HG03432 (cell line): ENCODE measurements around the gene GOLGA2.
"Not testable (repeated sequence)": the region's sequence is repeated elsewhere in the genome, so short reads cannot be mapped to it uniquely, and the experiment has no call there.

Source experiments
- ATAC-seq: cut with Tn5 transposase; IDR thresholded peaks from one replicate; pipeline ENCODE4 v1.9.1; 2021; ENCODE audit warnings: mild to moderate bottlenecking, moderate library complexity; ENCODE audit not compliant: unreplicated experiment

GOLGA2 gene

GRCh38 chr9:128296340-128297220 lies 20.8 kb upstream of the GOLGA2 start:
- no peak for ATAC-seq

- no peak for ATAC-seq
Observed at GRCh38 chr9:128294142-128294541, 18.3 kb upstream of the GOLGA2 start.

GRCh38 chr9:128293091-128293490 lies 17.3 kb upstream of the GOLGA2 start:
- ATAC-seq, result no peak

- ATAC-seq, result no peak
Observed at GRCh38 chr9:128292009-128292408, 16.2 kb upstream of the GOLGA2 start.

DNA sequence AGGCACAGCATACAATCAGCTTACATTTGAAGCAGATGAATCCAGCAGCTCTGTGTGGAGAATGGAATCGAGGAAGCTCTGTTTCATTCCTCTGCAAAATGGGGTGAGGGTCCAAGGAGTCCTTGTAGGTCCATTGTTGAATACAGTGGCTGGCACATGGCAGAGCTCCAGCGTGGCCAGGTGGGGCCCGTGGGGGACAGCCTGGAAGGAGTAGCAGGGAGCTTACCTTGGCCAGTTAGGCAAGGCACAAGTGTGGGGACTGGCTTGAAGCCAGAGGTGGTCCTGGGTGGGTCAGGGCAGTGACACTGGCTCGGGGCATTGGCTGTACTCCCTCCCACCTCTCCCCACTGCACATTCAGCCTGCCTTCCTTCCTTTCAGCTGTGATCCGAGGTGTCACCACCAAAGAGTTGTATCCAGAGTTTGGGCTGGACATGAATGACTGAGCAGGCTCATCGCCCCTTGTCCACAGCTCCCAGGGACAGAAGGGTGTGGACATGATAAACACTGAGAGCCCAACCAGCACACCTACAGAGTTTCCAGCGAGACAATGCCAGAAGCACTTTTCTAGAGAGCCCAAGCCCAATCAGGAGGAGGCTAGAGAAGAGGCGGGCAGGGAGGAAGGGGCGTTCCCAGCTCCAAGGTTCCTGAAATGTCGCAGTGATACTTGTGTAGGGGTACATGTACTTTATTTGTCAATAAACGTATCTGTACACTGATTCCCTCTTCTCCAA lies 12.6 kb upstream of the GOLGA2 start:
- no peak for ATAC-seq

- no peak for ATAC-seq
Observed at GRCh38 chr9:128286440-128286839, 10.6 kb upstream of the GOLGA2 start.

DNA sequence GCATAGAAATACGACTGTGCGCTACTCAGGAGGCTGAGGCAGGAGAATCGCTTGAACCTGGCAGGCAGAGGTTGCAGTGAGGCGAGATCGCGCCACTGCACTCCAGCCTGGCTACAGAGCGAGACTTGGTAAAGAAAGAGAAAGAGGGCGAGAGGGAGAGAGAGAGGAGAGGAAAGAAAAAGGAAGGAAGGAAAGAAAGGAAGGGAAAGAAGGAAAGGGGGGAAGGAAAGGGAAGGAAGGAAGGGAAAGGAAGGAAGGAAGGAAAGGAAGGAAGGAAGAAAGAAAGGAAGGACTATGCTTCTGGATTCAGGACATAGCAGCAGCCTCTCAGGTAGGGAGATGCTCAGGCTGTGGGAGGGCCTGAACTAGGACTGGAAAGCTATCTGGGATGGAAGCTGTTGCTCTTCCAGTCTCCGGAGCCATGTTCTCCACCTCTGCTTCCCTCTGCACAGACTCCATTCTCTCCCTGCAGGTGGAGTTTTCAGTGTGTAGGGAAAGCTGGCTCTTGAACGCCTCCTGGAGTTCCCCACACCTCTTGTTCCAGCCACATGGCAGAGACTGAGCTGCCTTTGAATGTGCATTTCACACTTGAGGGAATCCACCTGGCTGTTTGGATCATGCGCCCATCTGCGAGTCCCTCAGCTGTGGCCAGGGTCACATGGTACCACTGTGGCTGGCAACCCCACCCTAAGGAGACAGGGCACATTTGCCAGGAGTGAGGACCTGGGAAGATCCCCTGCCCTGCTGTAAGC lies 9.4 kb upstream of the GOLGA2 start:
- no peak for ATAC-seq

GRCh38 chr9:128282500-128282899 lies 6.7 kb upstream of the GOLGA2 start:
- no peak for ATAC-seq

DNA sequence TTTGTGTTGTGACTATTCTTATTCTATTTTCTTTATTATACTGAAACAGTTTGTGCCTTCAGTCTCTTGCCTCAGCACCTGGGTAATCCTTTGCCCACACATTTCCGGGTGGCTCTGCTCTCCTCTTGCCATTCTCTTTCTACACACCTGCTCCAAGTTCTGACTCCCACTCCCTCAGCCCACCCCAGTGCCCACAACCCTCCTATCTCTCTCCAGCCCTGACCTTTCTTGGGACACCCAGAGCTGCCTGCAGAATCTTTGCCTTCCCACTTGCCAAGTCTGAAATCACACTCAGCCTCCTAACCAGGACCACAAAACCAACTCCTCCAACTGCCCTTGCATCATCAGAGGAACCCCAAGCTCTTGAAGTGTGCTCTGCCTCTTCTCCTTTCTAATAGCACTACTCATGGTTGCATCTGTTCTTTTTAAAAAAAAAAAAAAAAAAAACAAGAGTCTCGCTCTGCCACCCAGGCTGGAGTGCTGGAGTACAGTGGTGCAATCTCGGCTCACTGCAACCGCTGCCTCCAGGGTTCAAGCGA lies 4.3 kb upstream of the GOLGA2 start:
- ATAC-seq, result no peak

DNA sequence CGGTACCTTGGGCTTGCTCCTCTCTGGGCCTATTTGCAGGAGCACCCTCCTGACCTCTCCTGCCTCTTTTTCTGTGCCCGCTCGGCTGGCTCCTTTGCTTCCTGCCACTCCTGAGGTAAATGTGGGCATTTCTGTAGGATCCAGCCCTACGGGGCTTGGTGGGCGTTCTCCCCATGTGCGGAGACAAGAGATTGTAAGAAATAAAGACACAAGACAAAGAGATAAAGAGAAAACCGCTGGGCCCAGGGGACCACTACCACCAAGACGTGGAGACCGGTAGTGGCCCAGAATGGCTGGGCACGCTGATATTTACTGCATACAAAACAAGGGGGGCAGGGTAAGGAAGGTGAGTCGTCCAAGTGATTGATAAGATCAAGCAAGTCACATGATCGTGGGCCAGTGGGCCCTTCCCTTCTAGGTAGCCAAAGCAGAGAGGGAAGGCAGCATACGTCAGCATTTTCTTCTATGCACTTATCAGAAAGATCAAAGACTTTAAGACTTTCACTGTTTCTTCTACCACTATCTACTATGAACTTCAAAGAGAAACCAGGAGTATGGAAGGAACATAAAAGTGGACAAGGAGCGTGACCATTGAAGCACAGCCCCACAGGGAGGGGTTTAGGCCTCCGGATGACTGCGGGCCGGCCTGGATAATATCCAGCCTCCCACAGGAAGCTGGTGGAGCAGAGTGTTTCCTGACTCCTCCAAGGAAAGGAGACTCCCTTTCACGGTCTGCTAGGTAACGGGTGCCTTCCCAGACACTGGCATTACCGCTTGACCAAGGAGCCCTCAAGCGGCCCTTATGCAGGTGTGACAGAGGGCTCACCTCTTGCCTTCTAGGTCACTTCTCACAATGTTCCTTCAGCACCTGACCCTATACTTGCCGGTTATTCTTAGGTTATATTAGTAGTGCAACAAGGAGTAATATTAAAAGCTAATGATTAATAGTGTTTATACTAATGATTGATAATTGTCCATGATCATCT lies 3.6 kb upstream of the GOLGA2 start:
- ATAC-seq, result not testable (repeated sequence)

DNA sequence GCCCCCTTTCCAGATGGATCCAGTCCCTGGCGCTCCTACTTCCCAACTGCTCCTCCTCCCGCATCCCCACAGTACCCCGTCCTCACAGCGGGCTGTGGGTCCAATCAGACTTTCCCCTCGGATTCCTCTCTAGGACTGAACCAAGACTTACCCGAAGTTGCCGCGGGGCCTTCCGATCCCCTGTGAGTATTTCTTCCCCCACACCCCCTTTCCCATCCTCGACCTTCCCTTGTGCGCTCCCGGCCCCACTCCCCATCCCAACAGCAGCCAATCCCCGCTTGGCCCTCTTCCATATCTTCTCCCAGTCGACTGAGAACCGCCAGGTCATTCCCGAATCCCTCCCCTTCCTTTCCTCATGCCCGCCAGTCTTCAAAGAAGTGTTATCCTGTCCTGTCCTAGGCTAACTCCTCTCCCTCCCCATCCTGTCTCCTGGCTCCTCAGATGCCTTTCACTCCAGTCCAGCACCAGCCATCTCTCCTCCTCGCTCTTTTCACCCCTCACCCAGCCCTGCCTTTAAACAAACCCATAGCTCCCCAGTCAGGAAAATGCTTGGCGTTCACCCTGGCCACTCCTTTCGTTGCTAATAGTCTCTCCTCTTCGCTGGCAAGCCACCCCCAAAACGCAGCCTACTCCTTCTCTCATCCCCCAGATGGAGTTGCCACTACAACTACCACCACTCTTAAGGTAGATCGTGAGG lies 915 bp upstream of the GOLGA2 start:
- ATAC-seq, result no peak

- ATAC-seq, result peak; percentile 96
Observed at GRCh38 chr9:128276008-128276573, 284 bp upstream of the GOLGA2 start, which contains the start of gene SWI5. TSS of gene SWI5 (plus strand) at chr9:128276276.

DNA sequence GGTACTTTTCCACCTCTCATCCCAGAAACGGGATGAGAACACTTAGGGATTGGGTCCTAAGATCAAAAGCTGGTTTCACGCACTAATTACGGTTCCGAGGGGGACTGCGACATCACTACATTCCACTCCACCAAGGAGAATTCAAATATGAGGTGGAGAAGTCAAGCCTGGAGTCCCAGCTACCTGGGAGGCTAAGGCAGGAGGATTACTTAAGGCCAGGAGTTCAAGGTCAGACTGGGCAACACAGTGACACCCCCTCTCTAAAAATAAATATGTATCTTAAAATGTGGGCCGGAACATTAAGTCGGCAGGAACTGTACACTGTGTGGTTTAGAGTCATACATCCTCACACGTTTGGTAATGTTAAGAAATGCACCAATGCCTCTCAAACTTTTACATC lies 1.6 kb downstream of the GOLGA2 start:
- no peak for ATAC-seq

DNA sequence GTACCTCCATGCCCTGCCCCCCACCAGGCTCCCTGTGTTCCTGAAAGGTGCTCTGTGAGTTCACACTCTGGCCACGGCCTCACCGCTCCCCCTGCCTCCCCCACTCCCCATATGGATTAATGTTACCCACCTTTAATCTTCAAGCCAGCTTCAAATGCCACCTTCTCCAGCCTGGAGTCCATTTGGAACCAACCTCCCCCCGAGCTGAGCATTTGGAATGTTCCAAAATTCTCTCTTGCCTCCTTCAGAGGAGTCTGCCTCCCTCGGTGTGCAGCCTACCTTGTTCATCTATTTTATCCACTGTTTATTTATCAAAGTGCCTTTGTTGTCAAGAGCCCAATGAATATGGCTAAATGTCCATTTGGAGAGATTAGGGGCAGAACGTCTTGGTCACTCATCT lies 4.3 kb downstream of the GOLGA2 start:
- ATAC-seq, result no peak

DNA sequence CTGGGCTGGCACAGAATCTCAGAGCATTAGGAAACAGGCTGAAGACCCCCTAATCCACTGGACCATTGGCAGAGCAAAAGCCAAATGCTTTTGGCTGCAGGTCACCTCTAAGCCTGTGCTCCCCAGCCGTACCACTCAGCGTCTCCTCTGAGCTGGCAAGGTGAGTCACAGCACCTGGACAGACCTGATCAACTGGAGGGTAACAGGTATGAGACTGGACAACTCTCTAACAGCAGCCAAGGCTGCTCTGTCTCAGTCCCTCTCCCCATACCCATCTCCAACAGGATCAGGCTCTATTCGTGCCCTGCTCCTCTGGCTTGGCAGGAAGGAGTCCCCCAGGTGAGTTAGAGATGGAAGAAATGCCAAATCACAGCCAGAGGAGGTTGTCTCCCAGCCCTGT lies 4.7 kb downstream of the GOLGA2 start:
- no peak for ATAC-seq

- ATAC-seq, result no peak
Observed at GRCh38 chr9:128266868-128267590, 8.8 kb downstream of the GOLGA2 start.

- no peak for ATAC-seq
Observed at GRCh38 chr9:128265348-128265847, 10.4 kb downstream of the GOLGA2 start.

DNA sequence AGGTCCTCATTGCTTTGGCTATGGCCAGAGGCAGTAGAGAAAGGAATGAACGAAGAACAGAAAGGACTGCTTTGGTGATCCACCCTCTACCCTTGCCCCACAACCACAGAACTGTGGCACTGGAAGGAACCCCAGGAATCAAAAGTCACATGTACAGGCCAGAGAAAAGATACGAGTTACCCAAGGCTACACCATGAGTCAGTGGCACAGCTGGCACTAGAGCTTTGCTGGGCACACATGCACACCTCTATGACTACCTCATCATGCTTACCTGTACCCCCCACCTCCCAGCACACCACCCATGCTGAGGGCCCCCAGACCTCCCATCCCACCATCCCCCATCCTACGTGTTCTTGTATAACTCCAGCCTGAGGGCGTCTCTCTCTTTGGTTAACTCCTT lies 13.1 kb downstream of the GOLGA2 start:
- ATAC-seq, result no peak
